HG02884 (cell line): Measurements from ENCODE around the gene IMMP1L.

Experiments
- ATAC-seq: cut with Tn5 transposase; IDR thresholded peaks from one replicate; pipeline ENCODE4 v1.9.1; 2021; ENCODE audit warnings: mild to moderate bottlenecking, moderate library complexity; ENCODE audit not compliant: unreplicated experiment

IMMP1L gene

GRCh38 chr11:31404614-31405013 is 104.8 kb downstream of the IMMP1L start:
- ATAC-seq: no peak

DNA sequence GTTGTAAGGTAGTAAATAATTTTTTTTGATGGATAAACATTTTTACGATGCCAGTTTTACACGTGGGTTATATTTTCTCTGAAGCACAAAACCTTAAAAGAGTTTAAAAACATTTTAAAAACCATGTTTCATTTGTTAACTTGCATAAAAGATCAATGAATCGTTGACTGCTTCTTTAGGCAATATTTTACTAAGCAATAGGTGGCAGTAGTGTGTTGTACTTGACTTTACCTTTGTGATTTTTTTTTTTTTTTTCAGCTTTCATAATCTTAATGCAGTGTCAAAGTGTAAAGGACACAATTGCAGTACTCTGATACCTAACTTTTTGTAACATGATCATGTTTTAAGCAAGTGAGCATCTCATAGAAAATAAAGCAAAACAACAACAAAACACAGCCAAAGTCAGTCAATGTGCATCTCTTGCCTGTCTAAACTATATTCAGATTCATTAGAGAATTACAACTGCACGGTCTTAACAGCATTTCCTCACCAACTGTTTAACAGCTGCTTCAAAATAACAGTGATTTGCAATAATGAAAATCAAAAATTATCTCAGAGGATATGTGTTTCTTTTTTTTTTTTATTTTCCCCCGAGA is 112.1 kb downstream of the IMMP1L start:
- no peak for ATAC-seq

GRCh38 chr11:31387379-31387778 is 122.0 kb downstream of the IMMP1L start:
- ATAC-seq: no peak

- no peak for ATAC-seq
Measured at GRCh38 chr11:31383116-31383515, 126.3 kb downstream of the IMMP1L start.
